ENCODE data around the gene CAB39. TPM values are rescaled to one million over a fixed set of nuclear protein-coding genes. Genes with fewer than 3 reads are reported as not detected.
"Not testable (repeated sequence)": the region's sequence is repeated elsewhere in the genome, so short reads cannot be mapped to it uniquely, and the experiment has no call there.

The CAB39 gene
- total RNA-seq, 1 experiment from 2014 or later, result 91.7 TPM

DNA sequence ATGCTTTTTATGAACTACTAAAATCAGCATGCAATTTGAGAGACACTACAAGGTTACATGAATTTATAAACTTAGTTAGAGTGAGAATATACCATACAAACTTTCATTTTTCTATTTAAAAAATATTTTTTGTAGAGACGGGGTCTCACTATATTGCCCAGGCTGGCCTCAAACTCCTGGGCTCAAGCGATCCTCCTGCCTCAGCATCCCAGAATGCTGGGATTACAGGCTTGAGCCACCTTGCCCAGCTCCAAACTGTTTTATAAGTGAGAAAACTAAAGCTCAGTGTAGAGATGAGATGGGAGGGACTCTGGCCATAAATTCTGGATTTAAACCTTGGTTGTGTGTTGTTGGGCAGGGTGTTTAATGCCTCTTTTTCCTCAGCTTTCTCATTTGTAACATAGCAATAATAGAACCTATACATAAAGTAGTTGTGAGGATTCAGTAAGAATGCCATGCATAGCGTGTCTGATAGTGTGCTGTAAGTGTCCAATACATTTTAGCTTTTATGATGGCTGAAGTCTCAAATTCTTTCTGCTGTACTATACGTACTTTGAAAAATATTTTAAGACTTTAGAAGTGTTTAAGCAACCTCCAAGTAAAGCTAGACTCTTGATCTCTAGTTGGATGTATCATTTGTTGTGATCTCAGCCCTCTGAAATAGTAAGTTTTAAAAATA is 9.7 kb downstream of the CAB39 start:
- H3K27me3 Mint-ChIP-seq (ENCODE audit: insufficient read depth, unreplicated experiment), result no peaks in the 10 kb centered on the region
- no peaks in the 10 kb centered on the region for H3K9me3 Mint-ChIP-seq (ENCODE audit: unreplicated experiment)
- peak overlapping the region; percentile 73 for H3K27ac Mint-ChIP-seq (ENCODE audit: low read depth, unreplicated experiment)
- intact Hi-C loops (cut with micrococcal nuclease), result no loop called here
- no peak for DNase-seq (ENCODE audit: unreplicated experiment)
- H3K36me3 Mint-ChIP-seq (ENCODE audit: insufficient read depth, unreplicated experiment), result peaks cover 28% of the 10 kb centered on the region
- peaks cover 27% of the 10 kb centered on the region for H3K4me1 Mint-ChIP-seq (ENCODE audit: insufficient read depth, unreplicated experiment)
- no peak overlapping the region for H3K4me3 Mint-ChIP-seq (ENCODE audit: unreplicated experiment)
- ChIA-PET POLR2A (interaction anchor here (0.6 to 2.6 kb wide), 6 partner anchors 9 to 74 kb away, joined by 3 to 20 read pairs (median 5); partner anchors contain the start of gene CAB39), CTCF (interaction anchor here (0.6 to 1.0 kb wide), 4 partner anchors 17 to 76 kb away, joined by 3 to 5 read pairs (median 3); no protein-coding TSS in a partner anchor)
- TF ChIP-seq CTCF (IDR thresholded peaks at IDR 0.05; ENCODE audit: unreplicated experiment), result no peak
- BruUV-seq (replicated peaks), result no TSS peak

GRCh38 chr2:230723363-230723762 is 10.7 kb downstream of the CAB39 start:
- peaks cover 17% of the 10 kb centered on the region for H3K4me1 Mint-ChIP-seq (ENCODE audit: insufficient read depth, unreplicated experiment)
- H3K27ac Mint-ChIP-seq (ENCODE audit: low read depth, unreplicated experiment), result peak overlapping the region; percentile 7
- H3K4me3 Mint-ChIP-seq (ENCODE audit: unreplicated experiment), result no peak overlapping the region
- CTCF ChIA-PET, result interaction anchor here (0.6 to 1.0 kb wide), 2 partner anchors 62 to 75 kb away, joined by 3 to 5 read pairs; no protein-coding TSS in a partner anchor
- POLR2A ChIA-PET, result interaction anchor here (0.6 to 2.6 kb wide), 6 partner anchors 8 to 46 kb away, joined by 3 to 20 read pairs (median 5); partner anchors contain the start of gene CAB39
- peaks cover 28% of the 10 kb centered on the region for H3K36me3 Mint-ChIP-seq (ENCODE audit: insufficient read depth, unreplicated experiment)
- H3K27me3 Mint-ChIP-seq (ENCODE audit: insufficient read depth, unreplicated experiment), result no peaks in the 10 kb centered on the region
- no peaks in the 10 kb centered on the region for H3K9me3 Mint-ChIP-seq (ENCODE audit: unreplicated experiment)
- intact Hi-C loops (cut with micrococcal nuclease), result no loop called here
- no TSS peak for BruUV-seq (replicated peaks)
- no peak for TF ChIP-seq CTCF (IDR thresholded peaks at IDR 0.05; ENCODE audit: unreplicated experiment)
- no peak for DNase-seq (ENCODE audit: unreplicated experiment)

DNA sequence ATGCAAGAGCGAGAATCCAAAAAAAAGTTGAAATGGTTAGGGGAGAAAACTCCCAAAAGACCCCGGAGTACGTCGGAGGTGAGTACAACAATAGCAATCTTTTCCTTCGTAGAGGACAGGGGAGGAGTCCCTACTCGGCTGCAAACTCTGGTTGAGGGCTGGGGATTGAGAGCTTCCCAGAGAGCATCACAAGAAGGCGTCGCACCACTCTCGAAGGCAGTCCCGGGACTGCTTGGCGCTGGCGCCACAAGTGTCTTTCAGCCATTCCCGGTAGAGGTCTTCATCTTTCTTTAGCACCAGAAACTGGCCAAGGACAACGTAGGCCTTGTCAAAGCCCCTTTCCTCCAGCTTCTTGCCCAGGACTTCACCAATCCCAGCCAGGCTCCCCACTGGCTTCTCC is 12.3 kb downstream of the CAB39 start:
- CTCF ChIA-PET, result not testable (repeated sequence)

GRCh38 chr2:230731512-230731911 is 18.9 kb downstream of the CAB39 start:
- H3K27me3 Mint-ChIP-seq (ENCODE audit: insufficient read depth, unreplicated experiment), result no peaks in the 10 kb centered on the region
- BruUV-seq (replicated peaks), result no TSS peak
- DNase-seq (ENCODE audit: unreplicated experiment), result no peak
- peaks cover 22% of the 10 kb centered on the region for H3K4me1 Mint-ChIP-seq (ENCODE audit: insufficient read depth, unreplicated experiment)
- ChIA-PET POLR2A (interaction anchor here (0.6 to 1.6 kb wide), 5 partner anchors 9 to 50 kb away, joined by 3 to 7 read pairs (median 6); no protein-coding TSS in a partner anchor), CTCF (interaction anchor here (0.6 to 1.8 kb wide), 5 partner anchors 10 to 931 kb away, joined by 3 to 5 read pairs (median 4); no protein-coding TSS in a partner anchor)
- no peak overlapping the region for H3K4me3 Mint-ChIP-seq (ENCODE audit: unreplicated experiment)
- peaks cover 14% of the 10 kb centered on the region for H3K36me3 Mint-ChIP-seq (ENCODE audit: insufficient read depth, unreplicated experiment)
- no peaks in the 10 kb centered on the region for H3K9me3 Mint-ChIP-seq (ENCODE audit: unreplicated experiment)
- TF ChIP-seq CTCF (IDR thresholded peaks at IDR 0.05; ENCODE audit: unreplicated experiment), result no peak
- intact Hi-C loops (cut with micrococcal nuclease), result no loop called here
- H3K27ac Mint-ChIP-seq (ENCODE audit: low read depth, unreplicated experiment), result no peak overlapping the region

More for the DNA sequence above, 12.3 kb downstream of the CAB39 start:
- H3K9me3 Mint-ChIP-seq (ENCODE audit: unreplicated experiment); H3K4me3 Mint-ChIP-seq (ENCODE audit: unreplicated experiment); DNase-seq (ENCODE audit: unreplicated experiment); BruUV-seq (replicated peaks); H3K27me3 Mint-ChIP-seq (ENCODE audit: insufficient read depth, unreplicated experiment); H3K27ac Mint-ChIP-seq (ENCODE audit: low read depth, unreplicated experiment); intact Hi-C loops (cut with micrococcal nuclease); H3K4me1 Mint-ChIP-seq (ENCODE audit: insufficient read depth, unreplicated experiment): not testable (repeated sequence)
- POLR2A ChIA-PET, result interaction anchor here (1.2 kb wide), 1 partner anchor 56 kb away, joined by 3 read pairs; no protein-coding TSS in a partner anchor
- H3K36me3 Mint-ChIP-seq (ENCODE audit: insufficient read depth, unreplicated experiment), result peaks cover 30% of the 10 kb centered on the region
